NCI-H774 (cell line): Measurements from ENCODE around the gene CPA2.
"Not testable (repeated sequence)": the region's sequence is repeated elsewhere in the genome, so short reads cannot be mapped to it uniquely, and the experiment has no call there.

Experiments used
- DNase-seq: peaks from one replicate; lab custom pipeline; 2025; lab: John Stamatoyannopoulos, UW

Gene CPA2

GRCh38 chr7:130314305-130314704, 47.6 kb downstream of the CPA2 start:
- no peak for DNase-seq

- DNase-seq, result no peak
These were observed 52.9 kb downstream of the CPA2 start for GRCh38 chr7:130319541-130319940.

- not testable (repeated sequence) for DNase-seq
These were observed 55.0 kb downstream of the CPA2 start for GRCh38 chr7:130321542-130322229.

- no peak for DNase-seq
These were observed 56.0 kb downstream of the CPA2 start for GRCh38 chr7:130322615-130323014.

GRCh38 chr7:130324306-130324943, 57.8 kb downstream of the CPA2 start:
- no peak for DNase-seq

GRCh38 chr7:130329681-130330080, 63.0 kb downstream of the CPA2 start:
- no peak for DNase-seq

GRCh38 chr7:130332259-130333053, 65.8 kb downstream of the CPA2 start:
- no peak for DNase-seq

GRCh38 chr7:130333832-130334231, 67.2 kb downstream of the CPA2 start:
- DNase-seq, result no peak

- DNase-seq, result no peak
These were observed 67.6 kb downstream of the CPA2 start for GRCh38 chr7:130334274-130334673.

- no peak for DNase-seq
These were observed 70.8 kb downstream of the CPA2 start for GRCh38 chr7:130337410-130337971.

GRCh38 chr7:130338233-130338632, 71.6 kb downstream of the CPA2 start:
- DNase-seq, result no peak
